ENCODE results near the gene TPRX1.
"Not testable (repeated sequence)": the region's sequence is repeated elsewhere in the genome, so short reads cannot be mapped to it uniquely, and the experiment has no call there.

- TF ChIP-seq CTCF (conservative IDR thresholded peaks at IDR 0.05; ENCODE audit: low read length); EZH2phosphoT487 (IDR thresholded peaks at IDR 0.05; ENCODE audit: borderline replicate concordance, low read depth, low read length): not testable (repeated sequence)
Measured at GRCh38 chr19:47789811-47790210, 14.5 kb downstream of the TPRX1 start.
